Cardiac muscle cell (in vitro differentiated cells and primary cell): Measurements from ENCODE around the gene TRPM5. TPM values are rescaled to one million over a fixed set of nuclear protein-coding genes. Genes with fewer than 3 reads are reported as not detected.
"Not testable (repeated sequence)": the region's sequence is repeated elsewhere in the genome, so short reads cannot be mapped to it uniquely, and the experiment has no call there.

ENCODE experiments used
- DNase-seq, 2 donors: peaks; one replicate each; pipeline versions ENCODE4 v3.0.0 to v3.0.0-alpha.2; 2010 to 2017; ENCODE audit warnings: low read depth in 1 of 2, low spot score in 1 of 2
- H3K27ac ChIP-seq: fragments of 200-600 bp; sonication (generic); 2 replicates; pipeline ENCODE4 v1.5.1; 2016
- H3K27me3 ChIP-seq: fragments of 200-600 bp; sonication (generic); 2 replicates; pipeline ENCODE4 v1.6.0; 2016; ENCODE audit warnings: control low read depth
- H3K36me3 ChIP-seq: fragments of 200-600 bp; sonication (generic); 2 replicates; pipeline ENCODE4 v1.5.1; 2016; ENCODE audit warnings: control low read depth
- H3K4me1 ChIP-seq: fragments of 200-600 bp; sonication (generic); 2 replicates; pipeline ENCODE4 v1.8.1; 2017; ENCODE audit warnings: low read depth, mild to moderate bottlenecking, mixed run types
- H3K4me3 ChIP-seq: fragments of 200-600 bp; sonication (generic); 2 replicates; pipeline ENCODE4 v1.5.1; 2016; ENCODE audit warnings: mild to moderate bottlenecking
- H3K9me3 ChIP-seq: fragments of 200-600 bp; sonication (generic); 2 replicates; pipeline ENCODE4 v1.5.1; 2017; ENCODE audit warnings: low read depth, mild to moderate bottlenecking, control low read depth
- polyA plus RNA-seq: library from polyadenylated mRNA; unstranded; fragments of >200 nt; fragmentation: Nextera tagmentation; extraction: Ambion mirVana; gene quantifications from 2 replicates; pipeline ENCODE4 v1.2.1, GENCODE V29; 2016
- total RNA-seq: library from RNA; depleted of rRNA; stranded (reverse); fragments of >200 nt; gene quantifications from 2 replicates; pipeline ENCODE4 v1.2.3, GENCODE V29; 2016
- TF ChIP-seq, protein P1 (sequence below): IDR thresholded peaks from 2 replicates; pipeline ENCODE4 v1.5.1; 2012; ENCODE audit warnings: low read depth, mild to moderate bottlenecking, low read length

TRPM5 gene
- total and polyA plus RNA-seq, 2 experiments from 2014 or later, result 0.33 to 0.66 TPM

DNA sequence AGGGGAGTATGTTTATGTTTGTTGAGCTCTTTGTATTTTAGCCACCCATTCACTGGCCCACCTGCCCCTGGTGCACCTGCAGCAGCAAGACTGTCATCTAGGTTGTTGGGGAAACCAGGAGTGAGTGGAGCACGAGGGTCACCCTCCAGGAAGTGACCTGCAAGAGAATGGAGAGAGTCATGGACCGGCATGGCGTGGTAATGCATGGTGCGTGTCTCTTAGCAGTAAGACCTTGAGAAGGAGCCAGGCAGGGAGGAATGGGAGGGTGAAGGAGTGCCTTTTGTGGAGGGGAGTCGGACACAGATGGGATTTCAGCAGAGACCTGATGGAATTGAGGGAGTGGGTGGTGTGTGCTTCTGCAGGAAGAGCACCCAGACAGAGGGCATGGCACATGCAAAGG is 38.4 kb upstream of the TRPM5 start:
- H3K9me3 ChIP-seq, result no peaks in the 10 kb centered on the region
- H3K27ac ChIP-seq, result no peak overlapping the region
- no peaks in the 10 kb centered on the region for H3K4me1 ChIP-seq
- H3K4me3 ChIP-seq, result no peak overlapping the region
- TF ChIP-seq, protein P1, sequence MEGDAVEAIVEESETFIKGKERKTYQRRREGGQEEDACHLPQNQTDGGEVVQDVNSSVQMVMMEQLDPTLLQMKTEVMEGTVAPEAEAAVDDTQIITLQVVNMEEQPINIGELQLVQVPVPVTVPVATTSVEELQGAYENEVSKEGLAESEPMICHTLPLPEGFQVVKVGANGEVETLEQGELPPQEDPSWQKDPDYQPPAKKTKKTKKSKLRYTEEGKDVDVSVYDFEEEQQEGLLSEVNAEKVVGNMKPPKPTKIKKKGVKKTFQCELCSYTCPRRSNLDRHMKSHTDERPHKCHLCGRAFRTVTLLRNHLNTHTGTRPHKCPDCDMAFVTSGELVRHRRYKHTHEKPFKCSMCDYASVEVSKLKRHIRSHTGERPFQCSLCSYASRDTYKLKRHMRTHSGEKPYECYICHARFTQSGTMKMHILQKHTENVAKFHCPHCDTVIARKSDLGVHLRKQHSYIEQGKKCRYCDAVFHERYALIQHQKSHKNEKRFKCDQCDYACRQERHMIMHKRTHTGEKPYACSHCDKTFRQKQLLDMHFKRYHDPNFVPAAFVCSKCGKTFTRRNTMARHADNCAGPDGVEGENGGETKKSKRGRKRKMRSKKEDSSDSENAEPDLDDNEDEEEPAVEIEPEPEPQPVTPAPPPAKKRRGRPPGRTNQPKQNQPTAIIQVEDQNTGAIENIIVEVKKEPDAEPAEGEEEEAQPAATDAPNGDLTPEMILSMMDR, result no peak
- no peak for DNase-seq
- peaks cover 14% of the 10 kb centered on the region for H3K27me3 ChIP-seq
- H3K36me3 ChIP-seq, result no peaks in the 10 kb centered on the region

DNA sequence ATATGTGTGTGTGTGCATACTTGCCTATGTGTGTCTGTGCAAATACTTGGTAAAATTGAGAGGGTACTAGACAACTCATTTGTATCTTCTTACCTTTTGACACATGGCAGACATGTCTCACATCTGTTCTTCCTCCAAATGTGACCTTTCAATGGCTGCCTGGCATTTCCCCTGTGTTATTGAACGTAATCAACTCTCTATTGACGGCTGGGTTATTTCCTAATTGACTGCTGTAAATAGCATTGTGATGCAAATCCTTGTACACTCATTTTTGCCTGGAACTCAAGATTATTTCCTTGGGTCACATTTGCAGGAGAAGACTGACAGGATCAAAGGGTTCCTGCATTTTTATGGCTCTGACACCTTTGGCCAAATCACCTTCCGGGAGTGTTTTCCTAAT is 37.9 kb upstream of the TRPM5 start:
- Histone ChIP-seq H3K27ac (no peak overlapping the region), H3K4me3 (no peak overlapping the region), H3K9me3 (no peaks in the 10 kb centered on the region), H3K4me1 (no peaks in the 10 kb centered on the region), H3K36me3 (no peaks in the 10 kb centered on the region), H3K27me3 (peaks cover 14% of the 10 kb centered on the region)
- DNase-seq, result no peak
- TF ChIP-seq, protein P1, result no peak

DNA sequence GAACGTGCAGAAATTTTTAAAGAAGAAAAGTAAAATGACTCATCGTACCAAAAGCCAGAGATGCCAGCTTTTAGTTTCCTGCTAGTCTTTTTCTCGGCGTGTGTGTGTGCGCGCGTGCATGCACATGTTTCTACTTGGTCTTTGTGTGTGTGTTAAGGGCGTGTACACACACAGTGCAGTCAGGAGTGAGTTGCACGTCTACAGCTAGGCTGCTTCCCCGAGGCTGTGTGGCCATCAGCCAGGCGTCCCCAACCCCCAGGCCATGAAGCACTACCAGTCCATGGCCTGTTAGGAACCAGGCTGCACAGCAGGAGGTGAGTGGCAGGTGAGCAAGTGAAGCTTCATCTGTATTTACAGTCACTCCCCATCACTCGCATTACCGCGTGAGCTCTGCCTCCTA is 36.9 kb upstream of the TRPM5 start:
- Histone ChIP-seq H3K4me3 (no peak overlapping the region), H3K9me3 (no peaks in the 10 kb centered on the region), H3K27ac (no peak overlapping the region), H3K27me3 (peaks cover 14% of the 10 kb centered on the region), H3K4me1 (no peaks in the 10 kb centered on the region), H3K36me3 (no peaks in the 10 kb centered on the region)
- no peak for DNase-seq
- TF ChIP-seq, protein P1, result no peak

DNA sequence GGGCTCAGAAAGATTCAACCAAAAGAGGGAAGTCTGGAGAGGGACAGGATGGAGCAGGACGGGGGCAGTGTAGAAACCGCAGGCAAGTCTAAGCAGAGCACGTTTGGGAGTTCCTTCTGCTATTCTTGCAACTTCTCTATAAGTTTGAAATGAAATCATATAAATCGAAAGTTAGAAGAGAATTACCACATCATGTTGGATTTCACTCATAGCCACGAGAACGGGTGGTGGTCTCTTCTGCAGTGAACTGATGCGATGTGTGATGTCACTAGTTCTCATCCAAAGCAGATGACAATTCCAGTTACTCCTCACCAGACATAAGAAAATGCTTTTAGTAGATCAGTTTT is 36.5 kb upstream of the TRPM5 start:
- TF ChIP-seq, protein P1, result no peak
- H3K27me3 ChIP-seq, result peaks cover 14% of the 10 kb centered on the region
- no peaks in the 10 kb centered on the region for H3K9me3 ChIP-seq

DNA sequence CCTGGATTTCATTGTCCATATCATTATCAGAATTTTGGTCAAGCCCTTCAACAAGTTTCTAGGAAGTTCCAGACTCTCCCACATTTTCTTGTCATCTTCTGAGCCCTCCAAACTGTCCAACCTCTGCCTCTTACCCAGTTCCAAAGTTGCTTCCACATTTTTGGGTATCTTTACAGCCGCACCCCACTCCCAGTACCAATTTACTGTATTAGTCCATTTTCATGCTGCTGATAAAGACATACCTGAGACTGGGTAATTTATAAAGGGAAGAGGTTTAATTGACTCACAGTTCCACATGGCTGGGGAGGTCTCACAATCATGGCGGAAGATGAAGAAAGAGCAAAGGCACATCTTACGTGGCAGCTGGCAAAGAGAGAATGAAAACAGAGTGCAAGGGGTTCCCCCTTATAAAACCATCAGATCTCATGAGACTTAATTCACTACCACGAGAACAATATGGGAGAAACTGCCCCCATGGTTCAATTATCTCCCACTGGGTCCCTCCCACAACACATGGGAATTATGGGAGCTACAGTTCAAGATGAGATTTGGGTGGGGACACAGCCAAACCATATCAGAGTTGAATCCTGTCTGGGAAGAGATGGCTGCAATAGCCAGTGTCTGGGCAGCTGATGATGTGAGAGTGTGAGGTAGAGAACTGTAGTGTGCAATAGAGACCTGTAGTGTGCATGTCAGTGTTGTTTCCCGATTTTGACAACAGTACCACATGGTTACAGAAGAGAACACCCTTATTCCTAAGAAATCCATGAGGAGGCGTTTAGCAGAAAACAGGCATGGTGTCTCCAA is 36.0 kb upstream of the TRPM5 start:
- peaks cover 14% of the 10 kb centered on the region for H3K27me3 ChIP-seq
- not testable (repeated sequence) for H3K4me3 ChIP-seq, H3K27ac ChIP-seq, DNase-seq, H3K36me3 ChIP-seq, H3K9me3 ChIP-seq, H3K4me1 ChIP-seq

More for the DNA sequence above, 36.5 kb upstream of the TRPM5 start:
- no peak overlapping the region for H3K4me3 ChIP-seq
- no peaks in the 10 kb centered on the region for H3K36me3 ChIP-seq
- no peak overlapping the region for H3K27ac ChIP-seq
- no peaks in the 10 kb centered on the region for H3K4me1 ChIP-seq
- DNase-seq, result no peak

DNA sequence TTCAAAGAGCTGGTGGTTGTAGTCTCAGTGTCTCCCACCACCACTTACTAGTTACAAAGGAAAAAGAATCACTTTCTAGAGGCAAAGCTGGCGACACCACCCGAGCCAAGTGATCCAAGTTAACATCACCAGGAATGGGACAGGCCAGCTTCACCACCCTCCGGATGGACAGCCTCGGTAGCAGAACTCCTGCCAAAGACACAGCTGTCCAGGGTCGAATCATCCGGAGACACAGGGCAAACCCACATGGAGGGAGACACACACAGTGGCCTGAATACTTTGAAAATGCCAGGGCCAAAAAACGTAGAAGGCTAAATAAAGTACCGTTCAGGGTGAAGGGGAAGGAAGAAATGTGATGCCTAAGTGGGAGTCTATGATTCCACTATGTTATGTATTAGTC is 33.6 kb upstream of the TRPM5 start:
- no peaks in the 10 kb centered on the region for H3K9me3 ChIP-seq
- TF ChIP-seq, protein P1, result no peak
- peaks cover 5% of the 10 kb centered on the region for H3K27me3 ChIP-seq
- H3K4me1 ChIP-seq, result no peaks in the 10 kb centered on the region
- no peaks in the 10 kb centered on the region for H3K36me3 ChIP-seq
- no peak for DNase-seq
- no peak overlapping the region for H3K27ac ChIP-seq
- H3K4me3 ChIP-seq, result no peak overlapping the region
